K562 (cell line): ENCODE results near the gene SLC39A3. TPM values are rescaled to one million over a fixed set of nuclear protein-coding genes. Genes with fewer than 3 reads are reported as not detected.

ENCODE experiments used
- ATAC-seq: fragments of 200-7000 bp; cut with Tn5 transposase; 3 replicates; pipeline ENCODE4 v1.9.1; 2020; ENCODE audit warnings: moderate library complexity
- BruUV-seq: library from RNA; stranded (reverse); fragments of 400-500 nt; replicated peaks from 2 replicates; lab custom pipeline; 2021; lab: Mats Ljungman, UMichigan
- CTCF ChIA-PET: fragments of 300-600 bp; formaldehyde crosslinking; extraction: SDS; loops from one replicate; lab custom pipeline; 2021; ENCODE audit warnings: low intra/inter-chr PET ratio; lab: Yijun Ruan, JAX
- POLR2A ChIA-PET: fragments of 300-600, 350-650 bp; sonication (Branson Sonifier 250); formaldehyde crosslinking; extraction: SDS; loops from one replicate; lab custom pipeline; 2021; ENCODE audit warnings: antibody characterized with exemption, inconsistent platforms; lab: Yijun Ruan, JAX
- DNase-seq, 4 experiments: peaks; one replicate each; pipeline versions ENCODE4 v3.0.0 to v3.0.0-alpha.2; 2011 to 2018; ENCODE audit warnings: low spot score in 3 of 4, mixed read lengths in 3 of 4; ENCODE audit errors: extremely low read depth in 1 of 4
- FAIRE-seq: peaks from 2 replicates; lab custom pipeline; 2011; peaks lifted over from hg19 to GRCh38; lab: Jason Lieb, UNC
- H2AFZ ChIP-seq: 2 replicates; pipeline ENCODE4 v1.6.0; 2011; ENCODE audit warnings: low read depth, low read length, control low read depth, inconsistent platforms
- H3K27ac ChIP-seq: fragments of 200-600 bp; 3 replicates; pipeline ENCODE4 v1.8.0; 2011; ENCODE audit warnings: low read depth, mild to moderate bottlenecking, control low read depth, inconsistent platforms, low read length, moderate library complexity, mixed read lengths; ENCODE audit errors: extremely low read depth
- H3K27me3 ChIP-seq, 2 experiments: fragments of 300-600 bp in 1 of 2; 2 replicates in 1 of 2; 3 replicates in 1 of 2; pipeline versions ENCODE4 v1.6.0 to v1.8.0; 2011; ENCODE audit warnings: inconsistent platforms in 2 of 2, low read length in 2 of 2, mild to moderate bottlenecking in 1 of 2, mixed read lengths in 1 of 2, moderate library complexity in 1 of 2; ENCODE audit not compliant: control insufficient read depth in 2 of 2, insufficient read depth in 2 of 2
- H3K36me3 ChIP-seq: fragments of 300-600 bp; 3 replicates; pipeline ENCODE4 v1.8.0; 2011; ENCODE audit warnings: mild to moderate bottlenecking, low read length, inconsistent platforms; ENCODE audit not compliant: control insufficient read depth, insufficient read depth
- H3K4me1 ChIP-seq, 2 experiments: fragments of 200-600 bp in 1 of 2; replicated peaks in 1 of 2; 2 replicates in 1 of 2; 3 replicates in 1 of 2; pipeline versions ENCODE4 v1.5.1 to v1.8.0; 2011; ENCODE audit warnings: inconsistent platforms in 2 of 2, low read length in 2 of 2, mild to moderate bottlenecking in 1 of 2, mixed read lengths in 1 of 2, moderate library complexity in 1 of 2; ENCODE audit not compliant: control insufficient read depth in 2 of 2, insufficient read depth in 2 of 2
- H3K4me2 ChIP-seq: 2 replicates; pipeline ENCODE4 v1.6.1; 2011; ENCODE audit warnings: low read length, control low read depth, inconsistent platforms, mixed read lengths; ENCODE audit not compliant: insufficient read depth
- H3K4me3 ChIP-seq: fragments of 200-600 bp; sonication (generic), shearing (Covaris generic); 2 replicates; pipeline ENCODE4 v1.5.1; 2016; ENCODE audit warnings: control low read depth, inconsistent platforms
- H3K79me2 ChIP-seq: fragments of 200-600 bp; 3 replicates; pipeline ENCODE4 v1.8.0; 2011; ENCODE audit warnings: low read length, inconsistent platforms; ENCODE audit not compliant: control insufficient read depth, insufficient read depth
- H3K9ac ChIP-seq, 2 experiments: 2 replicates each; pipeline versions ENCODE4 v1.6.0 to v1.6.1; 2011; ENCODE audit warnings: low read depth in 2 of 2, low read length in 2 of 2, control low read depth in 1 of 2, inconsistent platforms in 1 of 2, mild to moderate bottlenecking in 1 of 2, mixed read lengths in 1 of 2; ENCODE audit not compliant: insufficient read depth in 1 of 2
- H3K9me1 ChIP-seq: one replicate; pipeline ENCODE4 v1.6.0; 2011; ENCODE audit warnings: inconsistent platforms, mild to moderate bottlenecking, low read length, moderate library complexity; ENCODE audit not compliant: control insufficient read depth, insufficient read depth
- H3K9me3 ChIP-seq: replicated peaks from 2 replicates; pipeline ENCODE4 v1.5.1; 2011; ENCODE audit warnings: low read depth, low read length, inconsistent platforms; ENCODE audit not compliant: control insufficient read depth, insufficient read depth
- H4K20me1 ChIP-seq: replicated peaks from 2 replicates; pipeline ENCODE4 v1.6.1; 2011; ENCODE audit warnings: low read length, inconsistent platforms, mixed read lengths; ENCODE audit not compliant: control insufficient read depth, insufficient read depth
- ESRRA ChIP-seq: fragments of 450-650 bp; IDR thresholded peaks from 2 replicates; pipeline ENCODE4 v1.6.1; 2014; ENCODE audit warnings: low read depth, mild to moderate bottlenecking, moderate library complexity, borderline replicate concordance
- ETS2 ChIP-seq: IDR thresholded peaks from 2 replicates; pipeline ENCODE4 v1.6.1; 2016; ENCODE audit warnings: borderline replicate concordance, missing genetic modification characterization, mild to moderate bottlenecking, moderate library complexity, missing compliant biosample characterization; ENCODE audit not compliant: poor library complexity, severe bottlenecking
- NR1H2 ChIP-seq: sonication (generic); formaldehyde crosslinking; IDR thresholded peaks from 2 replicates; pipeline ENCODE4 v1.4.0; 2020; ENCODE audit warnings: mild to moderate bottlenecking, missing genetic modification reagents
- POLR2G ChIP-seq: fragments of 200-400 bp; formaldehyde crosslinking; IDR thresholded peaks from 2 replicates; pipeline ENCODE4 v1.6.1; 2017; ENCODE audit warnings: low read depth, mild to moderate bottlenecking, antibody characterized with exemption, low read length, moderate library complexity
- POLR2H ChIP-seq: IDR thresholded peaks from 2 replicates; pipeline ENCODE4 v1.6.1; 2016; ENCODE audit warnings: missing genetic modification characterization, low read depth, mild to moderate bottlenecking, control low read depth, missing compliant biosample characterization, moderate library complexity
- RBFOX2 ChIP-seq: fragments of 200-400 bp; formaldehyde crosslinking; IDR thresholded peaks from 2 replicates; pipeline ENCODE4 v1.6.1; 2017; ENCODE audit warnings: low read depth, mild to moderate bottlenecking, low read length, moderate library complexity
- TEAD2 ChIP-seq: fragments of 450-650 bp; IDR thresholded peaks from 2 replicates; pipeline ENCODE4 v1.6.1; 2016; ENCODE audit warnings: missing genetic modification characterization, control low read depth, missing compliant biosample characterization
- ZBTB33 ChIP-seq: sonication (generic); formaldehyde crosslinking; IDR thresholded peaks from 2 replicates; pipeline ENCODE4 v1.8.1; 2023; ENCODE audit warnings: mild to moderate bottlenecking, missing genetic modification reagents
- ZNF134 ChIP-seq: fragments of 250-450 bp; sonication (Bioruptor Pico); conservative IDR thresholded peaks from 2 replicates; pipeline ENCODE4 v1.4.0; 2020
- ZNF436 ChIP-seq: fragments of 250-450, 450-650 bp; sonication (Bioruptor Pico); formaldehyde crosslinking; IDR thresholded peaks from 2 replicates; pipeline ENCODE4 v1.7.0; 2020; ENCODE audit warnings: mild to moderate bottlenecking
- WGBS: fragments of 100-300 bp; shearing (Covaris generic); methylation state at CpG from one replicate; pipeline ENCODE4 v1.1.6; 2016; ENCODE audit warnings: low coverage, mixed read lengths; ENCODE audit not compliant: insufficient coverage; ENCODE audit errors: missing lambda C conversion rate; 5-methylcytosine and 5-hydroxymethylcytosine counted together
- in situ Hi-C: fragments of 300-500 bp; cut with MboI; formaldehyde crosslinking; loops from 4 replicates; pipeline ENCODE4 v1.15.0; 2018; ENCODE audit warnings: inconsistent platforms, mixed read lengths
- intact Hi-C: fragments of 100-400 bp; cut with micrococcal nuclease; formaldehyde crosslinking; loops from 2 replicates; pipeline ENCODE4 v1.14.2; 2022
- polyA plus RNA-seq, 8 experiments: library from polyadenylated mRNA; depleted of rRNA in 4 of 8; stranded (reverse) in 5 of 8; unstranded in 3 of 8; fragments of >200 nt; fragmentation: Nextera tagmentation in 2 of 8; fragmentation: Illumina TruSeq in 1 of 8; extraction: Ambion mirVana in 2 of 8; extraction: Trizol in 1 of 8; gene quantifications; 2 replicates each; pipeline versions ENCODE4 v1.2.1 to v1.2.3, GENCODE V29; 2011 to 2014; ENCODE audit warnings: inconsistent platforms in 1 of 8, missing spikeins in 1 of 8
- total RNA-seq, 7 experiments: library from RNA; depleted of rRNA in 6 of 7; stranded (reverse); fragments of >200 nt in 6 of 7; fragmentation: Illumina TruSeq in 2 of 7; extraction: Trizol in 2 of 7; gene quantifications; 2 replicates each; pipeline versions ENCODE4 v1.2.1 to v1.2.3, GENCODE V29; 2011 to 2021; ENCODE audit warnings: low replicate concordance in 1 of 7
- TF ChIP-seq, protein P1 (sequence below): fragments of 250-450 bp; sonication (Bioruptor Pico); IDR thresholded peaks from 2 replicates; pipeline ENCODE4 v1.5.0; 2022; ENCODE audit warnings: mild to moderate bottlenecking
- TF ChIP-seq, protein P2 (sequence below): IDR thresholded peaks from 2 replicates; pipeline ENCODE4 v1.6.1; 2016; ENCODE audit warnings: missing genetic modification characterization, missing compliant biosample characterization

The SLC39A3 gene
- total and polyA plus RNA-seq, 9 of the 15 experiments (the other 6 are each of a cell fraction or from before 2014, with no cell fraction given) = 2.3 to 215 (median 127) TPM

GRCh38 chr19:2735374-2735773 lies 4.4 kb downstream of the SLC39A3 start:
- CTCF ChIA-PET = no interaction called here
- H4K20me1 ChIP-seq = peaks cover 20% of the 10 kb centered on the region
- H3K4me2 ChIP-seq = no peak overlapping the region
- H3K36me3 ChIP-seq = peaks cover 69% of the 10 kb centered on the region
- no TSS peak for BruUV-seq
- no peaks in the 10 kb centered on the region for H3K27me3 ChIP-seq
- POLR2A ChIA-PET = interaction anchor here (0.6 to 1.8 kb wide), 5 partner anchors 7 to 394 kb away, joined by 3 to 8 read pairs (median 3); no protein-coding TSS in a partner anchor
- no peak overlapping the region; a peak in 1 of 4 replicates for H3K9ac ChIP-seq
- H3K4me1 ChIP-seq = peaks cover 5 to 43% of the 10 kb centered on the region in 2 experiments; a peak in 3 of 5 replicates
- no peak for DNase-seq
- intact Hi-C loops = no loop called here
- in situ Hi-C loops = no loop called here
- H3K79me2 ChIP-seq = peaks cover 49% of the 10 kb centered on the region
- H3K9me3 ChIP-seq = peaks cover 6% of the 10 kb centered on the region; the same call in 1 of the 2 replicates
- FAIRE-seq = no peak
- H2AFZ ChIP-seq = no peak overlapping the region
- H3K9me1 ChIP-seq = no peaks in the 10 kb centered on the region
- no peak overlapping the region for H3K4me3 ChIP-seq
- WGBS = 97% methylated on average over 6 of the region's 12 CpGs
- no peak for TF ChIP-seq POLR2H (tag)
- TF ChIP-seq ESRRA = no peak
- TF ChIP-seq, protein P1, sequence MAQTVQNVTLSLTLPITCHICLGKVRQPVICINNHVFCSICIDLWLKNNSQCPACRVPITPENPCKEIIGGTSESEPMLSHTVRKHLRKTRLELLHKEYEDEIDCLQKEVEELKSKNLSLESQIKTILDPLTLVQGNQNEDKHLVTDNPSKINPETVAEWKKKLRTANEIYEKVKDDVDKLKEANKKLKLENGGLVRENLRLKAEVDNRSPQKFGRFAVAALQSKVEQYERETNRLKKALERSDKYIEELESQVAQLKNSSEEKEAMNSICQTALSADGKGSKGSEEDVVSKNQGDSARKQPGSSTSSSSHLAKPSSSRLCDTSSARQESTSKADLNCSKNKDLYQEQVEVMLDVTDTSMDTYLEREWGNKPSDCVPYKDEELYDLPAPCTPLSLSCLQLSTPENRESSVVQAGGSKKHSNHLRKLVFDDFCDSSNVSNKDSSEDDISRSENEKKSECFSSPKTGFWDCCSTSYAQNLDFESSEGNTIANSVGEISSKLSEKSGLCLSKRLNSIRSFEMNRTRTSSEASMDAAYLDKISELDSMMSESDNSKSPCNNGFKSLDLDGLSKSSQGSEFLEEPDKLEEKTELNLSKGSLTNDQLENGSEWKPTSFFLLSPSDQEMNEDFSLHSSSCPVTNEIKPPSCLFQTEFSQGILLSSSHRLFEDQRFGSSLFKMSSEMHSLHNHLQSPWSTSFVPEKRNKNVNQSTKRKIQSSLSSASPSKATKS (CRISPR knock-in tag) = no peak
- TF ChIP-seq RBFOX2 = peak; percentile 59
- peak; percentile 65 for TF ChIP-seq POLR2G
- peak; percentile 97 for TF ChIP-seq ZNF134
- TF ChIP-seq ZBTB33 (CRISPR knock-in tag) = no peak; the same call in 1 of the 2 replicates
- TF ChIP-seq ZNF436 = no peak
- no peak for TF ChIP-seq TEAD2 (tag)
- TF ChIP-seq, protein P2, sequence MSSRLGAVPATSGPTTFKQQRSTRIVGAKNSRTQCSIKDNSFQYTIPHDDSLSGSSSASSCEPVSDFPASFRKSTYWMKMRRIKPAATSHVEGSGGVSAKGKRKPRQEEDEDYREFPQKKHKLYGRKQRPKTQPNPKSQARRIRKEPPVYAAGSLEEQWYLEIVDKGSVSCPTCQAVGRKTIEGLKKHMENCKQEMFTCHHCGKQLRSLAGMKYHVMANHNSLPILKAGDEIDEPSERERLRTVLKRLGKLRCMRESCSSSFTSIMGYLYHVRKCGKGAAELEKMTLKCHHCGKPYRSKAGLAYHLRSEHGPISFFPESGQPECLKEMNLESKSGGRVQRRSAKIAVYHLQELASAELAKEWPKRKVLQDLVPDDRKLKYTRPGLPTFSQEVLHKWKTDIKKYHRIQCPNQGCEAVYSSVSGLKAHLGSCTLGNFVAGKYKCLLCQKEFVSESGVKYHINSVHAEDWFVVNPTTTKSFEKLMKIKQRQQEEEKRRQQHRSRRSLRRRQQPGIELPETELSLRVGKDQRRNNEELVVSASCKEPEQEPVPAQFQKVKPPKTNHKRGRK (tag) = no peak
- no peak for TF ChIP-seq ETS2 (tag)
- no peak for TF ChIP-seq NR1H2
- TF ChIP-seq, all 486 proteins: peak for 3
- no peak overlapping the region; the same call in 2 of the 3 replicates for H3K27ac ChIP-seq
- ATAC-seq = no peak
